ENCODE results near the gene SEC24B.

Gene SEC24B

DNA sequence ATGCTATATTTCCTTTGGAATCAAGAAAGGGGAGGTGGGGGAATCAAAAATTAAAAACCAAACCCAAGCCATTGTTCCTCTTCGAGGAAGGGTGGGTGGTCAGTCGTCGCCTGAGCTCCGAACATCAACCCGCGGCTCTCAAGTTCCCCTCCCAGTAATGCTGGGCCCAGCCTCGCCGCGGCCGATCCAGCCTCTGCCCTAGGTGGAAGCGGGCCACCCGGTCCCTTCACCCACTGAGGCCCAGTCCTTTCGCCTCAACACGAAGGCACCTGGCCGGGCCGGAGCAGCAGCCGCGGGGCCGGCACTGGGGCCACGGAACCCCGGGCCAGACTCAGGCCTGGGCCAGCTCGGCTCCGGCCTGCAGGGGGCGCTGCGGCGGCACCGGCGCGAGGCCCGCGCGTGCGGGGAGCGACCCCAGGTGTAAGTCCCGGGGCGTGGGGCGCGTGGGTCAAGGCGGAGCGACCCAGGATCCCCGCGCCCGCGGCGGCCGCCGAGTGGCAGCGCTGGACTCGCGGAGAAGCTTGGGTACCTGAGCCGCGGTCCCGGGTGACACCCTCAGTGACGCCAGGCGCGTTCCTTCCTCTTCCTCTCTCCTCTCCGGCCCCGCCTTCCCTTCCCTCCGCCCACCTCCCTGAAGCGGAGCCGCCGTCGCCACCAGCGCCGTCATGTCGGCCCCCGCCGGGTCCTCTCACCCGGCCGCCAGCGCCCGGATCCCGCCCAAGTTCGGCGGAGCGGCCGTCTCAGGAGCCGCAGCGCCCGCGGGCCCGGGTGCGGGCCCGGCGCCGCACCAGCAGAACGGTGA lies at the start of gene SEC24B:
SEC24B (plus strand) TSS at position 611 of the 802 bp plus-strand sequence; CDS start at position 666, 55 bp downstream.
- H3K27ac ChIP-seq: peak within 1 kb of the TSS; percentile 81
- TF ChIP-seq, protein P1, sequence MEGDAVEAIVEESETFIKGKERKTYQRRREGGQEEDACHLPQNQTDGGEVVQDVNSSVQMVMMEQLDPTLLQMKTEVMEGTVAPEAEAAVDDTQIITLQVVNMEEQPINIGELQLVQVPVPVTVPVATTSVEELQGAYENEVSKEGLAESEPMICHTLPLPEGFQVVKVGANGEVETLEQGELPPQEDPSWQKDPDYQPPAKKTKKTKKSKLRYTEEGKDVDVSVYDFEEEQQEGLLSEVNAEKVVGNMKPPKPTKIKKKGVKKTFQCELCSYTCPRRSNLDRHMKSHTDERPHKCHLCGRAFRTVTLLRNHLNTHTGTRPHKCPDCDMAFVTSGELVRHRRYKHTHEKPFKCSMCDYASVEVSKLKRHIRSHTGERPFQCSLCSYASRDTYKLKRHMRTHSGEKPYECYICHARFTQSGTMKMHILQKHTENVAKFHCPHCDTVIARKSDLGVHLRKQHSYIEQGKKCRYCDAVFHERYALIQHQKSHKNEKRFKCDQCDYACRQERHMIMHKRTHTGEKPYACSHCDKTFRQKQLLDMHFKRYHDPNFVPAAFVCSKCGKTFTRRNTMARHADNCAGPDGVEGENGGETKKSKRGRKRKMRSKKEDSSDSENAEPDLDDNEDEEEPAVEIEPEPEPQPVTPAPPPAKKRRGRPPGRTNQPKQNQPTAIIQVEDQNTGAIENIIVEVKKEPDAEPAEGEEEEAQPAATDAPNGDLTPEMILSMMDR (IDR thresholded peaks at IDR 0.05): peak; percentile 97
- TF ChIP-seq ZFX (IDR thresholded peaks at IDR 0.05; ENCODE audit: borderline replicate concordance): no peak

DNA sequence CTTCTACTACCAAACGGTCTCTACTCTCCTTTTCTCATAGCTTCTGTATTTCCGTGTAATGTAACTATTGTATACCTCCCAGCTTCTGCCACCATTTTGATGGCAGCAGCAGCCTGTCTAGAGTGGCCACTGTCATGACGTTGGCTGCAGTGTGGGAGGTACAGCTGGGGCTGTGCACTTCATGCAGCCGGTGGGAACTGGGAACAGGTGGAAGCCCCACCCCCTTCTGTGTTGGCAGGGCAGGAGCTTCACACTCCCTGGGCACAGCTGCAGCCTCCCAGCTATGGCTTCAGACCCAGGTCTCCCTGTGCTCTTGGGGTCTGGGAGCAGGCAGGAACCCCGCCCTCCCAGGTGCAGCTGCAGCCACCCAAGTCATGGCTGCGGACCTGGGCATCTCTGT lies 49.8 kb upstream of the SEC24B start:
- no peak overlapping the region for H3K27ac ChIP-seq
- TF ChIP-seq, protein P1 (IDR thresholded peaks at IDR 0.05): no peak
- no peak for TF ChIP-seq ZFX (IDR thresholded peaks at IDR 0.05; ENCODE audit: borderline replicate concordance)

DNA sequence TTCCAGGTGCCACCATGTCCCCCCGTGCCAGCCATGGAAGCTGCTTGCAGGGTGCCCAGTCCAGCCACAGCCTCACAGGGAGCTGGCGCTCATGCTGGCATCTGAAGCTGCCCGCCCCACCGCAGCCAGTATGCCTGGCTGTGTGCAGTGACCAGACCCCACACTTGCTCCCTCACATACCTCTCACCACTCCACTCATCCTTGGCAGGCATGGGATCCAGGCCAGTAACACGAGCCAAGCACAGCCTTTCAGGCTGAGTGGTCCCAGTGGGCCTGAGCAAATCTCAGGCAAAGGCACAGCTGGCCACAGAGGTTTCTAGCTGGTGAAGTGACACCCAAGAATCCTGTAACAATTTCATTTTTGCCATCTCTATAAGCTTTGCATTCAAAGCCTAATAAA lies 48.4 kb upstream of the SEC24B start:
- no peak for TF ChIP-seq ZFX (IDR thresholded peaks at IDR 0.05; ENCODE audit: borderline replicate concordance)
- TF ChIP-seq, protein P1 (IDR thresholded peaks at IDR 0.05): no peak
- no peak overlapping the region for H3K27ac ChIP-seq

DNA sequence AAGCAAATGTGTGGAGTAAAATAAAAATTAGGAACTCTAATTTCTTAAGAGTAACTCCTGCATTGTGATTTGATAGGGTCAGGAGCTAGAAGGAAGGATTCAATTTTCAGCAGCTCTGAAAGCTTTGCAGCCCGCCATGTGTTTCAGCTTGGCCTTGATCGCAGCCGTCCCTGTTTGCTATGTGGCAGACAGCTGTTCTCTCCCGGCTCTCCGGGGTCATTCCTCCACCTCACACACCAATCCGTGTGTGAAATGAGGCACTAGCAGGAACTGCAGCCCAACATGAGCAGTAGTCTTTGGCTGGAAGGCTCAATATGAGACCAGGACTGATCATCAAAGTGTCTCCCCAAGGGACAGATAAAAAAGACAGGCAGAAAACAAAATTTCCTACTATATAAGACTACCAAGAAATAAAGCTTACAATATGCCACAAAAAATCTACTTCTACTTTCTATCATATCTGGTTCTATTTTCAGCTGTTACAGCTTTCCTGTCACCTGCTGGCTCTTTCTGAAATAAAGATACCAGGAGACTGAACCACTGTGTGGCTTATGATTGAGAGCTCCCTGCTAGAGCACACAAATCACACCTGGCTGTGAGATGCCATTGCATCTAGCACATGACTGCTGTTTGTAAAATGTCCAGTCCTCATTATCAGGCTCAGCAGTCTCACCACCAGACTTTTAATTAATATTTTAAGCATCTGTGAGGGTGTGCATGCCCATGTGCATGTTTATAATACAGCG lies 44.1 kb upstream of the SEC24B start:
- no peak overlapping the region for H3K27ac ChIP-seq

DNA sequence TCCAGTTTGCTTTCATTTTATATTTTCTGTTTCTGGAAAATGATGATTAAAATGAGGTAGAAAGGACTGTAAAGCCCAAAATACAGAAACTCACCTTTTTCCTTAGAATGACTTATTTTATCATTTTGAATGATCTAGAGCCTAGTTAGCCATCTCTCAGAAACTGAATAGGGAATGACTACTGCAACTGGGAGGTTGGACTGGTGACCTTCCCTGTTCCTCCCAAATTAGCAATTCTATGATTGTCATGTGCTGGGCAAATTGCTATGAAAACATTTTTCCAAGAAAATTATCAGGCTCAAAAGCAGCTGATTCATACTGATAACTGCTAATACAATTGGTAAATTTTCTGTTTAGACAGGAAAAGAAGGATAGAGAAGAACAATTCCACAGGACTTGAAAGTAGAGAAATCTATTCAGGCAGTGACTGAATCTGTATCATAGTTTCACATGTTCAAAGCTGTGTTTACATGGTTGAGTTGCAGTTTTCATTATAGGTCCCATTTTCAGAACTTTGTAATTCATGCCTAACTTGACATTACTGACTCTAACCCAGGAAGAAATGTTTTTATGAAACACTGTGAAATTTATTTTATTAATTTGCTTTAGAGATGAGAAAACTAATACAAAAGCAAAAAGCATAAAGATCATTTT lies 43.4 kb upstream of the SEC24B start:
- H3K27ac ChIP-seq: no peak overlapping the region
- no peak for TF ChIP-seq ZFX (IDR thresholded peaks at IDR 0.05; ENCODE audit: borderline replicate concordance)

More for the DNA sequence above, 44.1 kb upstream of the SEC24B start:
- TF ChIP-seq, protein P1 (IDR thresholded peaks at IDR 0.05): no peak
- no peak for TF ChIP-seq ZFX (IDR thresholded peaks at IDR 0.05; ENCODE audit: borderline replicate concordance)

DNA sequence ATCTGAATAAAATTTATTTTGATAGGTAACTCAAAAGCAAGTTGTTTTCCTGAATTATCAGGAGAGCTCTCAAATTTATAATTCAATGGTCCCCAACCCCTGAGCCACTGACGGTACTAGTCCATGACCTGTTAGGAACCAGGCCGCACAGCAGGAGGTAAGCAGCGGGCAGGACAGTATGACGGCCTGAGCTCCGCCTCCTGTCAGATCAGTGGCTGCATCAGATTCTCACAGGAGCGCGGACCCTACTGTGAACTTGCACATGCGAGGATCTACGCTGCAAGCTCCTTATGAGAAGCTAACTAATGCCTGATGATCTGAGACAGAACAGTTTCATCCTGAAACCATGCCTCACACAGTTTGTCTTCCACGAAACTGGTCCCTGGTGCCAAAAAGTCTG lies 37.9 kb upstream of the SEC24B start:
- no peak overlapping the region for H3K27ac ChIP-seq
- no peak for TF ChIP-seq ZFX (IDR thresholded peaks at IDR 0.05; ENCODE audit: borderline replicate concordance)
- TF ChIP-seq, protein P1 (IDR thresholded peaks at IDR 0.05): no peak

DNA sequence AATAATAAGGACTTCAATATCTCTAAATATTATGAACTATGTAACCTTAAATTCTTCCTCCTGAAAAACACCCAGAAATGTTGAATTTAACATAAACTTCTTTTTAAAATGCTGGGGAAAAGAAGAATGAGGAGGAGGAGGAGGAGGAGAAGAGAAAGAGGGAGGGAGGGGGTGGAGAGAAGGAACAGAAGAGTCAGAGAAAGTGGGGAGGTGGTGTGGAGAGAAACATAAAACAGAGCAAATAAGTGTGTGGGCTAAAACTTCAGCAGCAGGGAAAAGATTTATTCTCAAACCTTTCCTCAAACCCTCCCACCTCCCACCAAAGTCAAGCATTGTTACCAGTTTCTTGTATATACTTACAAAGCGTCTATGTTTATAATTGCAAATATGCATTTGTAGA lies 34.7 kb upstream of the SEC24B start:
- H3K27ac ChIP-seq: no peak overlapping the region
- no peak for TF ChIP-seq ZFX (IDR thresholded peaks at IDR 0.05; ENCODE audit: borderline replicate concordance)

Measured in 22Rv1 (cell line).